SH-SY5Y (cell line): ENCODE measurements around the gene MED13L.

ENCODE experiments used
- GATA2 ChIP-seq: IDR thresholded peaks from 2 replicates; pipeline ENCODE4 v1.6.1; 2011; ENCODE audit warnings: mild to moderate bottlenecking, low read depth, low read length
- GATA3 ChIP-seq: IDR thresholded peaks from 2 replicates; pipeline ENCODE4 v1.6.1; 2011; ENCODE audit warnings: low read depth, mild to moderate bottlenecking, low read length, moderate library complexity

DNA sequence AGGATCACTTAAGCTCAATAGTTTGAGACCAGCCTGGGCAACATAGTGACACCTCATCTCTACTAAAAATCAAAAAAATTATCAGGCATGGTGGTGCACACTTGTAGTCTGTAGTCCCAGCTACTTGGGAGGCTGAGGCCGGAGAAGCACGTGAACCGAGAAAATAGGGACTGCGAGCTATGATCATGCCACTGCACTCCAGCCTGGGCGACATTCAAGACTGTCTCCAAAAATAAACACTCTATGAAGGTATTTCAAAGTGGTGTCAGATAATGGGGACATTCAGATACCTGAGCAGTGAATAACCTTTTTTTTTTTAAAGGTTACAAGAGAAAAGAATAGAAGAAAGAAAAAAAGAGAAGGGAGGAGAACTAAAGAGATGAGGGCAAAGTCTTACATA is 98.1 kb downstream of the MED13L start:
- no peak for TF ChIP-seq GATA2
- TF ChIP-seq GATA3 = no peak
